Esophagus squamous epithelium (tissue), 4 donors: ENCODE results near the gene BMPR1B.

Experiments used
- CTCF ChIP-seq, 6 experiments: fragments of 450-650 bp in 4 of 6; fragments of 200-600 bp in 2 of 6; sonication (generic) in 2 of 6; IDR thresholded peaks; one replicate each; pipeline ENCODE4 v1.5.1; 2016 to 2019; ENCODE audit warnings: antibody characterized with exemption in 6 of 6, mild to moderate bottlenecking in 4 of 6, moderate library complexity in 4 of 6
- POLR2A ChIP-seq, 4 donors: fragments of 450-650 bp; IDR thresholded peaks; one replicate each; pipeline ENCODE4 v1.6.1; 2017; ENCODE audit warnings: antibody characterized with exemption in 4 of 4, mild to moderate bottlenecking in 4 of 4, moderate library complexity in 3 of 4

GRCh38 chr4:94944726-94945125 is 187.0 kb downstream of the BMPR1B start:
- no peak for TF ChIP-seq POLR2A (IDR thresholded peaks at IDR 0.05)
- TF ChIP-seq CTCF (IDR thresholded peaks at IDR 0.05), result no peak
